ENCODE data around the gene ZNF18. TPM values are rescaled to one million over a fixed set of nuclear protein-coding genes. Genes with fewer than 3 reads are reported as not detected.

ZNF18 gene
- total and polyA plus RNA-seq, 2 of the 13 experiments (the other 11 are each of a cell fraction or from before 2014, with no cell fraction given) = 2.4 to 5.4 TPM

DNA sequence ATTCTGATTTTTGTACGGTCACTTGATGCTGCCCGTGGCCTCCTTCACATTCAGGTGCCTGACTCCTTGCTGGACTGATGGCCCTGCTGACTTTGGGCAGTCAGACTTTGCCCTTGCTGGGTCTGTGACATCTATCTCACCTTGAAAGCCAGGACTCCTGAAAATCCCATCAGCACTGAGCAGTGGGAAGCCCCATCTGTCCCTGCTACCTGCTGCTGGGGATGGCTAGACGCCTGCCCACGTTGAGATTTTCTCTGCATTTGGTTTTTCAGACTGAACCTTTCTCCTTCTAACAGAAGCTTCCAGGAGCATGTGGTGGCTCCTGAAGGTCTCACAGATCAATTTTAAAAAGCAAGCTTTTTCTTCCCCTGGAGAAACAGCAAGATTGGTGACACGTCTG lies 10.2 kb upstream of the ZNF18 start:
- CTCF ChIA-PET (ENCODE audit: low intra/inter-chr PET ratio, low total read pairs) = no interaction called here

More for the DNA sequence above, 10.2 kb upstream of the ZNF18 start:
- BruUV-seq (replicated peaks) = no TSS peak
- no peaks in the 10 kb centered on the region for H4K20me1 ChIP-seq (ENCODE audit: insufficient read depth, low read length)
- intact Hi-C loops (cut with micrococcal nuclease; ENCODE audit: unreplicated experiment) (no loop called here), in situ Hi-C loops (cut with HindIII; ENCODE audit: extremely low pct_ligation_motif_present, low pct_unique_long_range_greater_than_20kb) (no loop called here)
- DNase-seq (ENCODE audit: low spot score) (no peak), ATAC-seq (no peak), FAIRE-seq (no peak)
- H3K9me3 ChIP-seq (ENCODE audit: low read length) = no peaks in the 10 kb centered on the region
- no peaks in the 10 kb centered on the region for H3K79me2 ChIP-seq (ENCODE audit: insufficient read depth, low read length)
- WGBS (ENCODE audit: low lambda C conversion rate) = 6% methylated on average over 5 of the region's 5 CpGs
- no peak overlapping the region for H3K4me3 ChIP-seq (replicated peaks in 1 of 3; ENCODE audit: insufficient read depth in 1 of 3, low read depth in 2 of 3, low read length in 3 of 3)
- no peak overlapping the region for H3K9ac ChIP-seq (ENCODE audit: insufficient read depth, low read depth, low read length)
- H3K4me2 ChIP-seq (ENCODE audit: low read depth, low read length) = no peak overlapping the region
- H3K4me1 ChIP-seq (ENCODE audit: insufficient read depth, low read length) = no peaks in the 10 kb centered on the region
- H3K27me3 ChIP-seq (ENCODE audit: control insufficient read depth in 1 of 2, insufficient read depth in 2 of 2, low read length in 2 of 2) = peaks cover 0 to 1% of the 10 kb centered on the region in 2 experiments; a peak in 4 of 5 replicates
- no peak overlapping the region for H3K27ac ChIP-seq (ENCODE audit: extremely low read length, insufficient read depth, low read length)
- H3K36me3 ChIP-seq (replicated peaks in 1 of 2; ENCODE audit: control insufficient read depth in 1 of 2, insufficient read depth in 2 of 2, low read length in 2 of 2) = no peaks in the 10 kb centered on the region
- no peak for TF ChIP-seq GLMP (CRISPR knock-in tag; IDR thresholded peaks at IDR 0.05; ENCODE audit: borderline replicate concordance)
- no peak for TF ChIP-seq ZNF33B (CRISPR knock-in tag; IDR thresholded peaks at IDR 0.05)
- TF ChIP-seq, protein P1, sequence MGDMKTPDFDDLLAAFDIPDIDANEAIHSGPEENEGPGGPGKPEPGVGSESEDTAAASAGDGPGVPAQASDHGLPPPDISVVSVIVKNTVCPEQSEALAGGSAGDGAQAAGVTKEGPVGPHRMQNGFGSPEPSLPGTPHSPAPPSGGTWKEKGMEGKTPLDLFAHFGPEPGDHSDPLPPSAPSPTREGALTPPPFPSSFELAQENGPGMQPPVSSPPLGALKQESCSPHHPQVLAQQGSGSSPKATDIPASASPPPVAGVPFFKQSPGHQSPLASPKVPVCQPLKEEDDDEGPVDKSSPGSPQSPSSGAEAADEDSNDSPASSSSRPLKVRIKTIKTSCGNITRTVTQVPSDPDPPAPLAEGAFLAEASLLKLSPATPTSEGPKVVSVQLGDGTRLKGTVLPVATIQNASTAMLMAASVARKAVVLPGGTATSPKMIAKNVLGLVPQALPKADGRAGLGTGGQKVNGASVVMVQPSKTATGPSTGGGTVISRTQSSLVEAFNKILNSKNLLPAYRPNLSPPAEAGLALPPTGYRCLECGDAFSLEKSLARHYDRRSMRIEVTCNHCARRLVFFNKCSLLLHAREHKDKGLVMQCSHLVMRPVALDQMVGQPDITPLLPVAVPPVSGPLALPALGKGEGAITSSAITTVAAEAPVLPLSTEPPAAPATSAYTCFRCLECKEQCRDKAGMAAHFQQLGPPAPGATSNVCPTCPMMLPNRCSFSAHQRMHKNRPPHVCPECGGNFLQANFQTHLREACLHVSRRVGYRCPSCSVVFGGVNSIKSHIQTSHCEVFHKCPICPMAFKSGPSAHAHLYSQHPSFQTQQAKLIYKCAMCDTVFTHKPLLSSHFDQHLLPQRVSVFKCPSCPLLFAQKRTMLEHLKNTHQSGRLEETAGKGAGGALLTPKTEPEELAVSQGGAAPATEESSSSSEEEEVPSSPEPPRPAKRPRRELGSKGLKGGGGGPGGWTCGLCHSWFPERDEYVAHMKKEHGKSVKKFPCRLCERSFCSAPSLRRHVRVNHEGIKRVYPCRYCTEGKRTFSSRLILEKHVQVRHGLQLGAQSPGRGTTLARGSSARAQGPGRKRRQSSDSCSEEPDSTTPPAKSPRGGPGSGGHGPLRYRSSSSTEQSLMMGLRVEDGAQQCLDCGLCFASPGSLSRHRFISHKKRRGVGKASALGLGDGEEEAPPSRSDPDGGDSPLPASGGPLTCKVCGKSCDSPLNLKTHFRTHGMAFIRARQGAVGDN (CRISPR knock-in tag; IDR thresholded peaks at IDR 0.05) = no peak
- POLR2A ChIA-PET = interaction anchor here (5.2 kb wide), 1 partner anchor 10 kb away, joined by 25 read pairs; the partner anchor contains the start of gene ZNF18
- H2AFZ ChIP-seq (ENCODE audit: low read length) = no peak overlapping the region

Data from HepG2 (cell line).